ENCODE measurements around the gene TMEM239.

TMEM239 gene

GRCh38 chr20:2838847-2839671 lies 22.9 kb downstream of the TMEM239 start:
- no peaks in the 10 kb centered on the region for H3K27me3 Mint-ChIP-seq
- H3K4me1 Mint-ChIP-seq = peaks cover 18 to 21% of the 10 kb centered on the region in 2 donors
- peaks cover 15 to 50% of the 10 kb centered on the region in 2 donors for H3K36me3 Mint-ChIP-seq
- ATAC-seq (replicated peaks) (no peak), DNase-seq (no peak)
- H3K27ac Mint-ChIP-seq = peak overlapping the region; percentile 97
- peaks cover 0 to 2% of the 10 kb centered on the region in 2 donors for H3K9me3 Mint-ChIP-seq
- H3K4me3 Mint-ChIP-seq = peak overlapping the region; percentile 70 to 88

- DNase-seq (no peak), ATAC-seq (replicated peaks) (no peak)
- Mint-ChIP-seq H3K27ac (peak overlapping the region; percentile 97), H3K4me1 (peaks cover 21 to 26% of the 10 kb centered on the region in 2 donors), H3K36me3 (peaks cover 15 to 47% of the 10 kb centered on the region in 2 donors), H3K9me3 (peaks cover 0 to 2% of the 10 kb centered on the region in 2 donors), H3K4me3 (peak overlapping the region; percentile 88 to 90), H3K27me3 (no peaks in the 10 kb centered on the region)
Observed at GRCh38 chr20:2839732-2840137, 23.6 kb downstream of the TMEM239 start.

- Mint-ChIP-seq H3K27ac (peak within 1 kb of the TSS; percentile 98), H3K9me3 (peaks cover 0 to 2% of the 10 kb centered on the region in 2 donors), H3K36me3 (peaks cover 15 to 45% of the 10 kb centered on the region in 2 donors), H3K4me3 (peak within 1 kb of the TSS; percentile 90 to 91), H3K4me1 (peaks cover 25 to 26% of the 10 kb centered on the region in 2 donors), H3K27me3 (no peaks in the 10 kb centered on the region)
- ATAC-seq (replicated peaks) = peak; percentile 99
- peak; percentile 92 for DNase-seq
Observed at GRCh38 chr20:2840138-2840966, 24.2 kb downstream of the TMEM239 start, which contains the start of the genes PCED1A and VPS16. PCED1A (minus strand) TSS chr20:2840655; CDS start chr20:2839912, 743 bp downstream. VPS16 (plus strand) TSS chr20:2840745; CDS start chr20:2840775, 30 bp downstream.

- H3K4me1 Mint-ChIP-seq = peaks cover 26 to 27% of the 10 kb centered on the region in 2 donors
- peak; percentile 33 to 47 for ATAC-seq (replicated peaks)
- peaks cover 15 to 40% of the 10 kb centered on the region in 2 donors for H3K36me3 Mint-ChIP-seq
- H3K27ac Mint-ChIP-seq = peak overlapping the region; percentile 92
- H3K4me3 Mint-ChIP-seq = peak overlapping the region; percentile 90 to 91
- no peak for DNase-seq
- peaks cover 0 to 2% of the 10 kb centered on the region in 2 donors for H3K9me3 Mint-ChIP-seq
- no peaks in the 10 kb centered on the region for H3K27me3 Mint-ChIP-seq
Observed at GRCh38 chr20:2840967-2841531, 24.9 kb downstream of the TMEM239 start.

GRCh38 chr20:2845607-2846006 lies 29.4 kb downstream of the TMEM239 start:
- no peak for ATAC-seq (replicated peaks)
- Mint-ChIP-seq H3K4me3 (no peak overlapping the region), H3K27ac (no peak overlapping the region), H3K36me3 (peaks cover 8 to 23% of the 10 kb centered on the region in 2 donors), H3K27me3 (no peaks in the 10 kb centered on the region), H3K4me1 (peaks cover 11 to 14% of the 10 kb centered on the region in 2 donors), H3K9me3 (no peaks in the 10 kb centered on the region)
- no peak for DNase-seq

GRCh38 chr20:2846698-2847097 lies 30.5 kb downstream of the TMEM239 start:
- H3K4me1 Mint-ChIP-seq = peaks cover 8 to 12% of the 10 kb centered on the region in 2 donors
- no peak overlapping the region for H3K4me3 Mint-ChIP-seq
- H3K27ac Mint-ChIP-seq = no peak overlapping the region
- ATAC-seq (replicated peaks) (no peak), DNase-seq (no peak)
- H3K27me3 Mint-ChIP-seq = no peaks in the 10 kb centered on the region
- H3K9me3 Mint-ChIP-seq = no peaks in the 10 kb centered on the region
- peaks cover 12 to 28% of the 10 kb centered on the region in 2 donors for H3K36me3 Mint-ChIP-seq

- H3K36me3 Mint-ChIP-seq = peaks cover 13 to 31% of the 10 kb centered on the region in 2 donors
- no peaks in the 10 kb centered on the region for H3K27me3 Mint-ChIP-seq
- H3K4me3 Mint-ChIP-seq = no peak overlapping the region
- DNase-seq (no peak), ATAC-seq (replicated peaks) (no peak)
- H3K4me1 Mint-ChIP-seq = peaks cover 13 to 17% of the 10 kb centered on the region in 2 donors
- H3K27ac Mint-ChIP-seq = no peak overlapping the region
- H3K9me3 Mint-ChIP-seq = no peaks in the 10 kb centered on the region
Observed at GRCh38 chr20:2847802-2848201, 31.6 kb downstream of the TMEM239 start.

- DNase-seq = no peak
- ATAC-seq (replicated peaks) = no peak
- Mint-ChIP-seq H3K27ac (no peak overlapping the region), H3K4me3 (no peak overlapping the region), H3K4me1 (peaks cover 10 to 20% of the 10 kb centered on the region in 2 donors), H3K36me3 (peaks cover 13 to 25% of the 10 kb centered on the region in 2 donors), H3K27me3 (no peaks in the 10 kb centered on the region), H3K9me3 (no peaks in the 10 kb centered on the region)
Observed at GRCh38 chr20:2849529-2849928, 33.4 kb downstream of the TMEM239 start.

GRCh38 chr20:2851086-2851485 lies 34.9 kb downstream of the TMEM239 start:
- no peak overlapping the region for H3K4me3 Mint-ChIP-seq
- H3K4me1 Mint-ChIP-seq = peaks cover 8 to 13% of the 10 kb centered on the region in 2 donors
- peaks cover 13 to 22% of the 10 kb centered on the region in 2 donors for H3K36me3 Mint-ChIP-seq
- DNase-seq (no peak), ATAC-seq (replicated peaks) (no peak)
- no peaks in the 10 kb centered on the region for H3K9me3 Mint-ChIP-seq
- H3K27ac Mint-ChIP-seq = no peak overlapping the region
- H3K27me3 Mint-ChIP-seq = no peaks in the 10 kb centered on the region

- H3K27ac Mint-ChIP-seq = no peak overlapping the region
- no peaks in the 10 kb centered on the region for H3K9me3 Mint-ChIP-seq
- DNase-seq (no peak), ATAC-seq (replicated peaks) (no peak)
- peaks cover 18 to 21% of the 10 kb centered on the region in 2 donors for H3K36me3 Mint-ChIP-seq
- peaks cover 0 to 5% of the 10 kb centered on the region in 2 donors for H3K4me1 Mint-ChIP-seq
- no peak overlapping the region for H3K4me3 Mint-ChIP-seq
- no peaks in the 10 kb centered on the region for H3K27me3 Mint-ChIP-seq
Observed at GRCh38 chr20:2858591-2858990, 42.4 kb downstream of the TMEM239 start.

- ATAC-seq (replicated peaks) = no peak
- H3K4me3 Mint-ChIP-seq = no peak overlapping the region
- H3K36me3 Mint-ChIP-seq = peaks cover 22 to 27% of the 10 kb centered on the region in 2 donors
- no peaks in the 10 kb centered on the region for H3K27me3 Mint-ChIP-seq
- H3K4me1 Mint-ChIP-seq = peaks cover 0 to 3% of the 10 kb centered on the region in 2 donors
- no peaks in the 10 kb centered on the region for H3K9me3 Mint-ChIP-seq
- no peak overlapping the region for H3K27ac Mint-ChIP-seq
- DNase-seq = no peak
Observed at GRCh38 chr20:2859330-2860121, 43.4 kb downstream of the TMEM239 start.

- Mint-ChIP-seq H3K9me3 (no peaks in the 10 kb centered on the region), H3K4me3 (no peak overlapping the region), H3K27me3 (no peaks in the 10 kb centered on the region), H3K27ac (no peak overlapping the region), H3K4me1 (peaks cover 7 to 12% of the 10 kb centered on the region in 2 donors), H3K36me3 (peaks cover 33 to 49% of the 10 kb centered on the region in 2 donors)
- DNase-seq (no peak), ATAC-seq (replicated peaks) (no peak)
Observed at GRCh38 chr20:2864626-2865025, 48.5 kb downstream of the TMEM239 start.

GRCh38 chr20:2865101-2865500 lies 48.9 kb downstream of the TMEM239 start:
- Mint-ChIP-seq H3K36me3 (peaks cover 33 to 49% of the 10 kb centered on the region in 2 donors), H3K4me3 (no peak overlapping the region), H3K9me3 (no peaks in the 10 kb centered on the region), H3K4me1 (peaks cover 7 to 13% of the 10 kb centered on the region in 2 donors), H3K27ac (no peak overlapping the region), H3K27me3 (no peaks in the 10 kb centered on the region)
- ATAC-seq (replicated peaks) (no peak), DNase-seq (no peak)
